IMR-90 (cell line): Measurements from ENCODE around the gene ZXDC. TPM values are rescaled to one million over a fixed set of nuclear protein-coding genes. Genes with fewer than 3 reads are reported as not detected.

Source experiments
- ATAC-seq: fragments of 200-7000 bp; cut with Tn5 transposase; 2 replicates; pipeline ENCODE4 v1.9.1; 2020; ENCODE audit warnings: low read depth, mild to moderate bottlenecking, moderate library complexity
- BruUV-seq: library from RNA; stranded (reverse); fragments of 400-500 nt; replicated peaks from 2 replicates; lab custom pipeline; 2021; lab: Mats Ljungman, UMichigan
- CTCF ChIA-PET: fragments of 300-600 bp; formaldehyde crosslinking; extraction: SDS; loops from one replicate; lab custom pipeline; 2021; ENCODE audit warnings: antibody characterized with exemption; lab: Yijun Ruan, JAX
- POLR2A ChIA-PET: fragments of 300-600 bp; sonication (Branson Sonifier 250); formaldehyde crosslinking; loops from one replicate; lab custom pipeline; 2022; ENCODE audit warnings: antibody characterized with exemption; ENCODE audit not compliant: unreplicated experiment; lab: Charles Lee
- DNase-seq: peaks from one replicate; pipeline ENCODE4 v3.0.0; 2013
- H2AFZ ChIP-seq: replicated peaks from 2 replicates; pipeline ENCODE3; 2013; ENCODE audit warnings: low read length, mild to moderate bottlenecking; ENCODE audit not compliant: poor library complexity
- H2AK5ac ChIP-seq: 2 replicates; pipeline ENCODE4 v1.6.1; 2013; ENCODE audit warnings: low read depth, low read length, inconsistent platforms
- H2AK9ac ChIP-seq: replicated peaks from 2 replicates; pipeline ENCODE3; 2013; ENCODE audit warnings: mild to moderate bottlenecking, low read depth, low read length, moderate library complexity; ENCODE audit not compliant: poor library complexity
- H2BK120ac ChIP-seq: 2 replicates; pipeline ENCODE4 v1.6.1; 2013; ENCODE audit warnings: low read depth, low read length, inconsistent platforms
- H2BK15ac ChIP-seq: 3 replicates; pipeline ENCODE4 v1.6.1; 2013; ENCODE audit warnings: low read depth, low read length, inconsistent platforms
- H2BK20ac ChIP-seq: 2 replicates; pipeline ENCODE4 v1.6.1; 2013; ENCODE audit warnings: low read depth, mild to moderate bottlenecking, inconsistent platforms, low read length, moderate library complexity
- H2BK5ac ChIP-seq: 2 replicates; pipeline ENCODE4 v1.6.1; 2013; ENCODE audit warnings: mild to moderate bottlenecking, low read depth, low read length, inconsistent platforms; ENCODE audit not compliant: poor library complexity, severe bottlenecking
- H3K14ac ChIP-seq: replicated peaks from 2 replicates; pipeline ENCODE4 v1.6.1; 2013; ENCODE audit warnings: low read depth, low read length, inconsistent platforms
- H3K18ac ChIP-seq: 2 replicates; pipeline ENCODE4 v1.6.1; 2013; ENCODE audit warnings: low read depth, low read length, control low read depth
- H3K23ac ChIP-seq: 2 replicates; pipeline ENCODE4 v1.6.1; 2013; ENCODE audit warnings: low read depth, low read length, inconsistent platforms
- H3K27ac ChIP-seq: 2 replicates; pipeline ENCODE4 v1.5.1; 2013; ENCODE audit warnings: mild to moderate bottlenecking, control low read depth, low read length; ENCODE audit not compliant: insufficient read depth
- H3K27me3 ChIP-seq: 2 replicates; pipeline ENCODE4 v1.6.1; 2013; ENCODE audit warnings: low read length; ENCODE audit not compliant: control insufficient read depth, insufficient read depth
- H3K36me3 ChIP-seq: 2 replicates; pipeline ENCODE4 v1.6.1; 2013; ENCODE audit warnings: low read length, mixed read lengths; ENCODE audit not compliant: control insufficient read depth, insufficient read depth
- H3K4ac ChIP-seq: 2 replicates; pipeline ENCODE4 v1.6.1; 2013; ENCODE audit warnings: low read depth, low read length, inconsistent platforms
- H3K4me1 ChIP-seq: 2 replicates; pipeline ENCODE4 v1.6.1; 2013; ENCODE audit warnings: low read length, mixed read lengths; ENCODE audit not compliant: control insufficient read depth, insufficient read depth
- H3K4me2 ChIP-seq: 2 replicates; pipeline ENCODE4 v1.6.1; 2013; ENCODE audit warnings: low read depth, mild to moderate bottlenecking, control low read depth, low read length, moderate library complexity
- H3K4me3 ChIP-seq: 2 replicates; pipeline ENCODE4 v1.5.1; 2013; ENCODE audit warnings: low read depth, mild to moderate bottlenecking, control low read depth, low read length, moderate library complexity; ENCODE audit not compliant: insufficient read depth
- H3K56ac ChIP-seq: 2 replicates; pipeline ENCODE4 v1.6.1; 2013; ENCODE audit warnings: low read length, inconsistent platforms; ENCODE audit not compliant: insufficient read depth; ENCODE audit errors: extremely low read depth
- H3K79me1 ChIP-seq, 2 experiments: 2 replicates each; pipeline ENCODE4 v1.6.1; 2013; ENCODE audit warnings: low read length in 2 of 2, inconsistent platforms in 1 of 2, low read depth in 1 of 2
- H3K9ac ChIP-seq: 2 replicates; pipeline ENCODE4 v1.6.1; 2013; ENCODE audit warnings: low read depth, low read length, control low read depth
- H3K9me1 ChIP-seq: 2 replicates; pipeline ENCODE4 v1.6.1; 2013; ENCODE audit warnings: low read length, inconsistent platforms; ENCODE audit not compliant: insufficient read depth
- H3K9me3 ChIP-seq: 2 replicates; pipeline ENCODE4 v1.6.1; 2013; ENCODE audit warnings: low read length; ENCODE audit not compliant: control insufficient read depth, insufficient read depth
- H4K20me1 ChIP-seq: 2 replicates; pipeline ENCODE4 v1.6.1; 2013; ENCODE audit warnings: low read length, inconsistent platforms; ENCODE audit not compliant: insufficient read depth
- H4K5ac ChIP-seq: 2 replicates; pipeline ENCODE4 v1.6.1; 2013; ENCODE audit warnings: mild to moderate bottlenecking, low read depth, low read length, control low read depth
- H4K8ac ChIP-seq, 2 experiments: 2 replicates each; pipeline ENCODE4 v1.6.1; 2013; ENCODE audit warnings: low read depth in 2 of 2, low read length in 2 of 2, control low read depth in 1 of 2, inconsistent platforms in 1 of 2
- H4K91ac ChIP-seq: 2 replicates; pipeline ENCODE4 v1.6.1; 2013; ENCODE audit warnings: low read depth, low read length, inconsistent platforms; ENCODE audit not compliant: insufficient read depth
- BHLHE40 ChIP-seq: fragments of 150-350 bp; IDR thresholded peaks from 2 replicates; pipeline ENCODE4 v1.6.1; 2016; ENCODE audit warnings: mild to moderate bottlenecking, low read depth, low read length
- CEBPB ChIP-seq: IDR thresholded peaks from 2 replicates; pipeline ENCODE4 v1.6.1; 2012; ENCODE audit warnings: low read depth, low read length, improper control_type of control experiment
- CHD1 ChIP-seq: IDR thresholded peaks from 2 replicates; pipeline ENCODE4 v1.6.1; 2012; ENCODE audit warnings: low read depth, low read length, improper control_type of control experiment
- FOS ChIP-seq: fragments of 150-350 bp; IDR thresholded peaks from 2 replicates; pipeline ENCODE4 v1.6.1; 2016; ENCODE audit warnings: low read depth, low read length
- MAFK ChIP-seq: IDR thresholded peaks from 2 replicates; pipeline ENCODE4 v1.6.1; 2012; ENCODE audit warnings: low read depth, low read length, improper control_type of control experiment
- MAZ ChIP-seq: IDR thresholded peaks from 2 replicates; pipeline ENCODE4 v1.6.1; 2012; ENCODE audit warnings: low read depth, mild to moderate bottlenecking, low read length, improper control_type of control experiment, moderate library complexity, borderline replicate concordance
- MXI1 ChIP-seq: IDR thresholded peaks from 2 replicates; pipeline ENCODE4 v1.6.1; 2012; ENCODE audit warnings: low read depth, mild to moderate bottlenecking, low read length, moderate library complexity, borderline replicate concordance
- NFE2L2 ChIP-seq: fragments of 150-350 bp; IDR thresholded peaks from 2 replicates; pipeline ENCODE4 v1.6.1; 2016; ENCODE audit warnings: low read depth, mild to moderate bottlenecking, low read length
- POLR2A ChIP-seq: IDR thresholded peaks from 2 replicates; pipeline ENCODE4 v1.6.1; 2012; ENCODE audit warnings: mild to moderate bottlenecking, low read depth, low read length
- RAD21 ChIP-seq: IDR thresholded peaks from 2 replicates; pipeline ENCODE4 v1.6.1; 2012; ENCODE audit warnings: low read length, improper control_type of control experiment
- RCOR1 ChIP-seq: IDR thresholded peaks from 2 replicates; pipeline ENCODE4 v1.6.1; 2012; ENCODE audit warnings: mild to moderate bottlenecking, low read length, improper control_type of control experiment; ENCODE audit not compliant: insufficient replicate concordance
- RFX5 ChIP-seq: IDR thresholded peaks from 2 replicates; pipeline ENCODE4 v1.8.0; 2012; ENCODE audit warnings: low read depth, mild to moderate bottlenecking, low read length, moderate library complexity
- SMC3 ChIP-seq: fragments of 150-350 bp; IDR thresholded peaks from 2 replicates; pipeline ENCODE4 v1.6.1; 2016; ENCODE audit warnings: low read depth, mild to moderate bottlenecking, antibody characterized with exemption, low read length, moderate library complexity
- WGBS, 2 experiments: methylation state at CpG; one replicate each; pipeline versions ENCODE4 v1.1.5 to v1.1.7; 2013; ENCODE audit warnings: missing lambda C conversion rate in 2 of 2; ENCODE audit not compliant: insufficient read length in 1 of 2; ENCODE audit errors: extremely low coverage in 2 of 2; 5-methylcytosine and 5-hydroxymethylcytosine counted together
- dilution Hi-C: fragments of 300-500 bp; cut with HindIII; formaldehyde crosslinking; loops from one replicate; pipeline ENCODE4 v1.14.3; 2018; ENCODE audit warnings: low sequenced_read_pairs; ENCODE audit not compliant: unreplicated experiment
- in situ Hi-C: fragments of 300-500 bp; cut with MboI; formaldehyde crosslinking; loops from 3 replicates; pipeline ENCODE4 v1.14.3; 2019; ENCODE audit warnings: low sequenced_read_pairs, inconsistent platforms, mixed read lengths
- intact Hi-C: fragments of 100-400 bp; cut with micrococcal nuclease; formaldehyde crosslinking; loops from 2 replicates; pipeline ENCODE4 v1.10.0; 2022
- polyA plus RNA-seq, 3 experiments: library from polyadenylated mRNA; depleted of rRNA; stranded (reverse); fragments of >200 nt; gene quantifications; 2 replicates each; pipeline ENCODE4 v1.2.3, GENCODE V29; 2012; ENCODE audit warnings: low replicate concordance in 1 of 3
- total RNA-seq: library from RNA; depleted of rRNA; stranded (reverse); fragments of >200 nt; gene quantifications from 2 replicates; pipeline ENCODE4 v1.2.3, GENCODE V29; 2012
- TF ChIP-seq, protein P1 (sequence below): fragments of 150-350 bp; IDR thresholded peaks from 2 replicates; pipeline ENCODE4 v1.6.1; 2016; ENCODE audit warnings: low read depth, mild to moderate bottlenecking, low read length, moderate library complexity, borderline replicate concordance
- TF ChIP-seq, protein P2 (sequence below): fragments of 150-350 bp; IDR thresholded peaks from 2 replicates; pipeline ENCODE4 v1.6.1; 2017; ENCODE audit warnings: mild to moderate bottlenecking, antibody characterized with exemption, low read length, low read depth
- TF ChIP-seq, protein P3 (sequence below): conservative IDR thresholded peaks from 2 replicates; pipeline ENCODE4 v1.5.1; 2012; ENCODE audit warnings: mild to moderate bottlenecking, low read depth, low read length, improper control_type of control experiment

Gene ZXDC
- total and polyA plus RNA-seq, 2 of the 4 experiments (the other 2 are of a cell fraction), result 11.5 to 14.3 TPM

DNA sequence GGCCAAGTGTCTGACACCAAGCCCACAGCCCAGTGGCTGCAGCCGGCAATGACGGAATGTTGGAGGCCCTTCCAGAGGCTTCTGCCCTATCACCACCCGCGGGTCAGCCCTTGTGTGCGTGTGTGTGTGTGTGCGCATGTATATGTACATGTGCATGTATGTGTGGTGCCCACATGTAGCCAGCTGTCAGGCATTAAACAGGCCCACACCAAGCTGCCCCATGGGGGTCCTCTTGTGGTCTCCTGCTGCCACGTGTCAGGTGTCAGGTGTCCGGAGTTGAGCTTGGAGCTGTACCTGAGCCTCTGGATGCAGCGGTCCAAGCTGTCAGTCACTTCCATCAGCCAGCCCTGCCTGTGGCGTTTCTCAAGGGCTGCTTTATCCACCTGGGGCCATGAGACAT lies 28.0 kb upstream of the ZXDC start:
- H3K4me3 ChIP-seq, result no peak overlapping the region
- no peaks in the 10 kb centered on the region for H3K4me1 ChIP-seq
- DNase-seq (no peak), ATAC-seq (no peak)
- no peak overlapping the region for H4K5ac ChIP-seq
- H3K9me1 ChIP-seq, result no peaks in the 10 kb centered on the region
- WGBS, 2 experiments, result 84% methylated on average over 3 of the region's 10 CpGs; no CpG with 5 or more reads in 1 of the 2 experiments
- H3K23ac ChIP-seq, result no peak overlapping the region
- no peaks in the 10 kb centered on the region for H4K20me1 ChIP-seq
- in situ Hi-C loops (no loop called here), intact Hi-C loops (no loop called here), dilution Hi-C loops (no loop called here)
- CTCF ChIA-PET, result no interaction called here
- no peaks in the 10 kb centered on the region for H3K9me3 ChIP-seq
- H3K4ac ChIP-seq, result no peak overlapping the region
- no peak overlapping the region for H3K56ac ChIP-seq
- H2AK5ac ChIP-seq, result no peak overlapping the region
- H3K9ac ChIP-seq, result no peak overlapping the region
- no peak overlapping the region for H2AFZ ChIP-seq
- POLR2A ChIA-PET, result no interaction called here
- no peak overlapping the region for H2BK5ac ChIP-seq
- H3K79me1 ChIP-seq, result no peaks in the 10 kb centered on the region
- no peaks in the 10 kb centered on the region for H3K36me3 ChIP-seq
- no peak overlapping the region for H4K91ac ChIP-seq
- no peak overlapping the region for H2BK20ac ChIP-seq
- H3K27me3 ChIP-seq, result peaks cover 5% of the 10 kb centered on the region; the same call in 1 of the 2 replicates
- no peak overlapping the region for H4K8ac ChIP-seq
- BruUV-seq, result no TSS peak
- H2AK9ac ChIP-seq, result no peak overlapping the region
- no peak overlapping the region for H3K18ac ChIP-seq
- no peak overlapping the region for H3K27ac ChIP-seq
- H3K4me2 ChIP-seq, result no peak overlapping the region
- TF ChIP-seq, protein P1, sequence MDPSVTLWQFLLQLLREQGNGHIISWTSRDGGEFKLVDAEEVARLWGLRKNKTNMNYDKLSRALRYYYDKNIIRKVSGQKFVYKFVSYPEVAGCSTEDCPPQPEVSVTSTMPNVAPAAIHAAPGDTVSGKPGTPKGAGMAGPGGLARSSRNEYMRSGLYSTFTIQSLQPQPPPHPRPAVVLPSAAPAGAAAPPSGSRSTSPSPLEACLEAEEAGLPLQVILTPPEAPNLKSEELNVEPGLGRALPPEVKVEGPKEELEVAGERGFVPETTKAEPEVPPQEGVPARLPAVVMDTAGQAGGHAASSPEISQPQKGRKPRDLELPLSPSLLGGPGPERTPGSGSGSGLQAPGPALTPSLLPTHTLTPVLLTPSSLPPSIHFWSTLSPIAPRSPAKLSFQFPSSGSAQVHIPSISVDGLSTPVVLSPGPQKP, result no peak
- TF ChIP-seq SMC3 (no peak), MAZ (no peak), RCOR1 (no peak), FOS (no peak), CEBPB (no peak), MXI1 (no peak), CHD1 (no peak), POLR2A (no peak), RFX5 (no peak), MAFK (no peak), NFE2L2 (no peak), BHLHE40 (no peak), RAD21 (no peak)
- TF ChIP-seq, protein P2, sequence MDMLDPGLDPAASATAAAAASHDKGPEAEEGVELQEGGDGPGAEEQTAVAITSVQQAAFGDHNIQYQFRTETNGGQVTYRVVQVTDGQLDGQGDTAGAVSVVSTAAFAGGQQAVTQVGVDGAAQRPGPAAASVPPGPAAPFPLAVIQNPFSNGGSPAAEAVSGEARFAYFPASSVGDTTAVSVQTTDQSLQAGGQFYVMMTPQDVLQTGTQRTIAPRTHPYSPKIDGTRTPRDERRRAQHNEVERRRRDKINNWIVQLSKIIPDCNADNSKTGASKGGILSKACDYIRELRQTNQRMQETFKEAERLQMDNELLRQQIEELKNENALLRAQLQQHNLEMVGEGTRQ, result no peak
- TF ChIP-seq, protein P3, sequence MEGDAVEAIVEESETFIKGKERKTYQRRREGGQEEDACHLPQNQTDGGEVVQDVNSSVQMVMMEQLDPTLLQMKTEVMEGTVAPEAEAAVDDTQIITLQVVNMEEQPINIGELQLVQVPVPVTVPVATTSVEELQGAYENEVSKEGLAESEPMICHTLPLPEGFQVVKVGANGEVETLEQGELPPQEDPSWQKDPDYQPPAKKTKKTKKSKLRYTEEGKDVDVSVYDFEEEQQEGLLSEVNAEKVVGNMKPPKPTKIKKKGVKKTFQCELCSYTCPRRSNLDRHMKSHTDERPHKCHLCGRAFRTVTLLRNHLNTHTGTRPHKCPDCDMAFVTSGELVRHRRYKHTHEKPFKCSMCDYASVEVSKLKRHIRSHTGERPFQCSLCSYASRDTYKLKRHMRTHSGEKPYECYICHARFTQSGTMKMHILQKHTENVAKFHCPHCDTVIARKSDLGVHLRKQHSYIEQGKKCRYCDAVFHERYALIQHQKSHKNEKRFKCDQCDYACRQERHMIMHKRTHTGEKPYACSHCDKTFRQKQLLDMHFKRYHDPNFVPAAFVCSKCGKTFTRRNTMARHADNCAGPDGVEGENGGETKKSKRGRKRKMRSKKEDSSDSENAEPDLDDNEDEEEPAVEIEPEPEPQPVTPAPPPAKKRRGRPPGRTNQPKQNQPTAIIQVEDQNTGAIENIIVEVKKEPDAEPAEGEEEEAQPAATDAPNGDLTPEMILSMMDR, result no peak
- H2BK120ac ChIP-seq, result no peak overlapping the region
- H3K14ac ChIP-seq, result no peak overlapping the region
- H2BK15ac ChIP-seq, result no peak overlapping the region
